HG03439 (cell line): Measurements from ENCODE around the gene PNKP.

Experiments
- ATAC-seq: cut with Tn5 transposase; IDR thresholded peaks from one replicate; pipeline ENCODE4 v1.9.1; 2021; ENCODE audit warnings: mild to moderate bottlenecking, moderate library complexity; ENCODE audit not compliant: unreplicated experiment

PNKP gene

DNA sequence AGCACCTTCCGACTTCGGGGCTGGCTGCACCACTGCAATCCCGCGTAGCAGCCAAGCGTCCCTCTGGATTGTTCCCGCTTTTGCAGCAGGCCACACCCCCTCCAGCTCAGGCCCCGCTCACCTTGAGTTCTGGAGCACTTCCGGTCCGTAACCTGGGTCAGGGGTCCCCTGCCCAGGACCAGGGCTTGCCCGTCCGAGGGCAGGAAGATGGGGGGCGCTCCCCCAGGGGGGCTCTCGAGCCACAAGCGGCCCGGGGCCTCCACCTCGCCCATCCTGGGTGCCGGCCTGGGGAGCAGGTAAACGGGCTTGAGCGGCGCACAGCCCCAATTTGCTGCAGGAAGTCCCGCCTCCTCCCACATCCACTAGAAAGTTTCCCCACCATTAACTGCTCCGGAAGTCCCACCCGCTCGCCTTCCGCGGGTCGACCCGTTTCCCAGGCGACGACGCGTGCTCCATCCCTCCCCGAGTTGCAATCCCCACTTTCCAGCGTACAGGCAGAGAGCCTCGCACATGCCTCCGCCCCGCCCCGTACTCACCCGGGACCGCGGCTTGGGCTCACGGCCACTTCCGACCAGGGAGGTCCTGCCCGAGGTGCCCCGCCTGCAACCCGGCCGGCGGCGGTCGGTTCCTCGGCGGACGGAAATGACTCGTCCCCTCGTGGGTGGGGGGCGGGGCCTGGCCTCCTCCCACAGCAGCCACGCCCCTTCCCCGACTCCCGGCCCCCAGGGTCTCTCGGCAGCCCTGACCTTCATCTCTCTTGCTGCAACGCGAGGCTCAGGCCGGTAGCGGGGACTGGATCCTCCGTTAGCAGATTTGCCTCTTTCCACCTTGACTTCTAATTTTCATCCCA, at the start of gene PNKP:
Gene PNKP (minus strand): TSS at position 644 of the 850 bp plus-strand sequence. CDS start 372 bp downstream, at position 272.
- ATAC-seq = peak; percentile 41

DNA sequence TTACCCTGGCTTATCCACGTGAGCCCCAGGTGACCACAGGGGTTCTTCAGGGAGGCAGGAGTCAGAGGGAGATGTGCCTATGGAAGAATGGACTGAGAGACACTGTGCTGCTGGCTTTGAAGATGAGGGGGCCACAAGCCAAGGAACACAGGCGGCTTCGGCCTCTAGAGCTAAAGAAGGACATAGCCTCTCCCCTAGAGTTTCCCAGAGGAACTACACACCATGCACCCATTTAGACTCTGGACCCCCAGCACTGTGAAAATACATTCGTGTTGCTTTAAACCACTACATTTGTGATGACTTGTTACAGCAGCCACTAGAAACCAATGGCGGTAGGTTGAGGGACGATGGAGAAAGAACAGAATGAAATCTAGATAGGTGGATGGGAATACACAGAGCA, 47.9 kb upstream of the PNKP start:
- ATAC-seq = no peak

DNA sequence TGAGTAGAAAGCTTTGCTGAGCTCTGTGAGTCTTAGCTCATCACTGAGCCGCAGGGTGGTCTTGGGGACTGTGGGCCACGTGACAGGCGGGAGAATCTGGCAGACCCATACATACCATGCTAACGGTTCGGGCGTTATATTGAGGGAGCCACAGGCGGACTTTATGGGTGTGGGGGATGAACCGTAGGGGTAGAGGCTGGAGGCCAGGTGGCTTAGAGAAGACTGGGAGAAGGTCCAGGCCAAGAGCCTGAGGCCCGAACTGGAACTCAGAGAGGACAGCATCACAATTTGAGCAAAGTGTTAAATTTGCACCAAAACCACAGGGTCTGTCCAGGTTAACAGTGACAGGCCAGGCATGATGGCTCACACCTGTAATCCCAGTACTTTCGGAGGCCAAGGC, 46.3 kb upstream of the PNKP start:
- ATAC-seq = no peak

DNA sequence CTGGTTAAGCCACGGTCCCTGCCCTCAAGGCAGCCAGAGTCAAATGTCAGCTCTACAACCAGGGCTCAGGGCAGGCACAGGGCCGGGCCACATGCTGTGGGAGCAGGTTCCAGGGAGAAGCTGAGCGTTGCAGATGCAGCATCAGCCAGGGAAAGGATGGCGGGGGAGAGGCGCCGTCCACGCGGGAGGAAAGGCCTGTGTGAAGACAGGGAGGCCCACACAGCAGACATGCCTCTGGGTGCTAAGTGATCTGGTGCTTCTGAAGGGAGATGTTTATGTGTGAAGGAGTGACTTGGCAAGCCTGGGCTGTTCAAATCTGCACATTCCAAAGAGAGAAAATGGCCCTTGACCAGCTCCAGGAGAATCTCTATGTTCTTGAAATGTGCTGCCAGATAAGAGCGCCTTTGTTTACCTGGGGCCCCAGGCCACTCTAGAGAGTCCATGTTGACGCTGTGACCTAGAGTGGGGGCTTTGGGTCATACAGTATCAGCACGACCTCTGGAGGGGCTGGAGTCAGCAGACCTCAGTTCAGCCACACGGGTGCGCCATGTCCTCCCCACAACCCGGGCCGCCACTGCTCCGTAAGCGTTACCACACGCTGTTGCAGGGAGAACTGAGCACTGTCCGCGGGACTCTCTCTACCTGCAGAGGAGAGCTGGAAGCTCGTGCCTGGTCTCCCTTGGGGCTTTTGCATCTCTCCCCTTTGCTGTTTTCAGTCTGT, 45.7 kb upstream of the PNKP start:
- ATAC-seq = no peak

DNA sequence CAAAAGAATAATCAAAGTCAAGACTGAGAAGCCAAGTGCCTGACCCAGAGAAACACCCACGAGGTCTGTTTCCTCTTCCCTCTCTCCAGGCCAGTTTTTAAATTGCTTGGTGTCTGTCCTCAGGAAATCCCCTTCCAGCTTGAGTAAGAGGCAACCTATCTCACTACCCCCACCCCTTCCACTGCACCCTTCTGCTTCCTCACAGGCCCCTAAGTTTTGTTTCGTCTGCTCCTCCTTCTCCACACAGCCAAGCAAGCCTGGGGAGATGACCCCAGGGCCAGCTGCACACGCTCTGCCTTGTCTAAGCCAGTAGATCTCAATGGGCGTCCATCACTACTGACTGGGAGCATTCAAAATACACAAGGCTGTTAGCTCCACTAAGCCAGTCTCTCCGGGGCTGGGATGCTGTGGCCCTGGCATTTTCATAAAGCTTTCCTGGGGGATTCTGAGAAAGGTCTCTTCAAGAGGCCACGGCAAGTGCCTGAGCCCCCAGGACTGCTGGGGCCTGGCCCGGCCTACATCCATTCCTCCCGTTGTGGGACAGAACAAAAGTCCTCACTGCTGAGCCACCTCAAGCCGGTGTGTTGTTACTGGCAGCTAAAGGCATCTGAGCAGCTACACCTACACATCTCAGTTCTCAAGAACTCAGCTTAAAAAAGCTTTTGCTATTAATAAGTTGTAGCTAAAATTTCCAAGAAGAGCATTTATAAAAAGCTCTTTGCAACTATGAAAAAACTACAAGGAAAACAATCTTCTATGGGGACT, 44.2 kb upstream of the PNKP start:
- no peak for ATAC-seq

DNA sequence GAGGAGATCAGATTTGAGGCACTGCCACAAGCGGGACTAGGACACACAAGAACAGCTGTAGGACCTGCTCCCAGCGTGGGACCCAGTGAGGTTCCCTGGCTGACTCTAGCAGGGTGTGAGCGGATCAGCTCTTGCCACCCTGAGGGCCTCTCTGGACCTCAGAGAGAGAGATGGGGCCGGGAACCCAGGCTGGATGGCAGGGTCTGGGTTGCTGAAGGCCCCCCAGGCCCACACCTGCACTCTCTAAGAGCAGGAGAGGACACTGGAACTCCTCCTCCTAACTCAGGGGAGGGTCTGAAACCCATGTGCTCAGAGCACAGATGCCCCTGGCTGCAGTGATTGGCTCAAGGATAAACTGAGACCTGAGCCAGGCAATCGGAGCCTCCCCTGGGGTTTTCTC, 42.8 kb upstream of the PNKP start:
- ATAC-seq = no peak

DNA sequence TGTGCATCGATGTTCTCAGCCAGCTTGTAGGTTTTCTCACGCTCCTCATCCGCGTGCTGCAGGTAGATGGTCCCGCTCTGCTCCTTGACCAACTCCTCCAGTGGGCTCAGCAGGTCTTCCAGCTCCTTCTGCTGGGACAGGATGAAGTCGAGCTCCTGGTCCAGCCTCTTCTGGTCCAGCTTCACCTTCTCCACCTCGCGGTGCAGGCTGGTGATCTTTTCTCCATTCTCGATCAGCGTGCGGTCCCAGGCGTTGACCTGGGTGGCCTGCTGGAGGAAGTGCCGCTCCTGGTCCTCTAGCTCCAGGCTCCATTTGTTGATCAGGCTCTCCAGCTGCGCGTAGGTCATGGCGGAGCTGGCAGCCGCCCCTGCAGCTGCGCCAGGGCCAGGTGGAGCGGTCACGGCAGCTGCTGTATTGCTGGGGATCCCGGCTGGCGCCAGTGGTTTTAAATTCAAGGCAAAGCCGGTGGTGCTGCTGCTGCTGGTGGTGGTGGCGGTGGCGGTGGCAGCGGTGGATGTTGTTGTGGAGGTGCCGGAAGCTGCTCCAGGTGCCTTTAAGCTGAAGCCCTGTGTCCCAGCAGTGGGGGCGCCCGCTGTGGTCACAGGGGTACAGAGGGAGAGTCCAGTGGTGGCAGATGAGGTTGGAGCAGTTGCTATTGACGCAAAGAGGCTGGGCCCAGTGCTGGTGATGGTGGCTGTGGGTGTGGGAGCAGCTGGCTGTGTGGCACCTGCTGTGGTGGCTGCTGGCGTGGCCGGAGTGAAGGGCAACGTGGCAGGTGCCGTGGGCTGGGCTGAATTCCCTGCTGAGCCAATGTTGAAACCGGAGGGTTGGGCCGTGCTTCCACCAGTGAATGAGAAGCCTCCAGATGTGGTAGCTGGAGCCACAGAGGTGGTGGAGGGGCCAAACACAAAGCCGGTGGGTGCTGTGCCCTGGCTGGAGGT, 41.4 kb upstream of the PNKP start:
- no peak for ATAC-seq

DNA sequence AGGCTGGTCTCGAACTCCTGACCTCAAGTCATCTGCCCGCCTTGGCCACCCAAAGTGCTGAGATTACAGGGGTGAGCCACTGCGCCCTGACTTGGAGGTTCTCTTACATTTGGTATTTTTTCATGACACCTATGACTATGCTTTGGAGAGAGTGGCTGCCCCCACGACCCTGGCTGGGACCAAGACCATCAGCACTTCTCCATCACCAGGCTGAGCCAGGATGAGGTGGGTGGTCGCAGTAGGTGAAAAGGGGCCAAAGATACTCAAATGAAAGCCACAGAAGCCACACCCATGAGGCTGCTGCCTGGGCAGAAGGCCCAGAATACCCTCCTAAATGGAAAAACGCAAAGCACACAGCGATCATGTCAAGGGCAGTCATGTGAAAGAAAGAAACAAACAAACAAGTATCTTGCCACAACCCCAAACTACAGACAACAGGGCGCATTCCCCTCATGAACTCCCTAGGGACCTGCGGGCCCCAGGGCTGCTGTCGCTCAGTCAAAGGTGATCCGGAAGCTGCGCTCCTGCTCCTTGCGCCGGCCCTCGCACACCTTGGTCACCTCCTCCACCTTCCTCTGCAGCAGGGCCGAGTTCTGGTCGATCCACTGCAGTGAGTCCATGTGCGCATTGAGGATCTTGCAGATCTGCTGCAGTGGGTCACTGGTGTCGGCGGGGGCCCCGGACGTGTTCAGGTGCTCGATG, 40.5 kb upstream of the PNKP start:
- no peak for ATAC-seq

DNA sequence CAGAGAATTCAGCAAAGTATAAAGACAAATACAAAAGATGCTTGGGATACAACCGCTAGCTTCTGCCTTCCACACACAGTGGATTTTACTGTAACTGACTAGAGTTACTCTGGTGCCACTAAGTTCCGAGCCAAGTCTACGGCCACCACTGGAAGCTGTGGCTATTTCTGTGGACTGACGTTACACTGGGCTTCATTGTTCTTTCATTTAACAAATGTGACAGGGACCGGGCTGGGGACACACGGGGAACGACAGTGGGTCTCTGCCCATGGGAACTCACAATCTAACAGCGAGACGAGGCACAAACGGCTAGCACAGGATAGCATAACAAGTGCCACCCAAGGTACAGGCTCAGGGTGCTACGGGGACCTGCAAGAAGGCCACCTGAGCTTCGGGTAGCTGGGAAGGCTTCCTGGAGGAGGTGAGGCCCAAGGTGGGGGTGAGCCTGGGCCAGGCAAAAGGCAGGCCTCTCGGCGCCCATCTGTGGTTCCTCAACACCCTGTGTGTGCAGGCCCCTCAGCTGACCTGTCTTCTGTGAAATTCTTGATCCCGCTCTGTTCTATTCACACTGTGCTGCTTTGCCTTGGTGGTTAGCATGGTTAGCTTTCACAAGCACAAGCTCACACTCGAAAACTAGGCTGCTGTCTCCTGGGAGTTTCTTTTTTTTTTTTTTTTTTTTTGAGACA, 39.6 kb upstream of the PNKP start:
- ATAC-seq = no peak

DNA sequence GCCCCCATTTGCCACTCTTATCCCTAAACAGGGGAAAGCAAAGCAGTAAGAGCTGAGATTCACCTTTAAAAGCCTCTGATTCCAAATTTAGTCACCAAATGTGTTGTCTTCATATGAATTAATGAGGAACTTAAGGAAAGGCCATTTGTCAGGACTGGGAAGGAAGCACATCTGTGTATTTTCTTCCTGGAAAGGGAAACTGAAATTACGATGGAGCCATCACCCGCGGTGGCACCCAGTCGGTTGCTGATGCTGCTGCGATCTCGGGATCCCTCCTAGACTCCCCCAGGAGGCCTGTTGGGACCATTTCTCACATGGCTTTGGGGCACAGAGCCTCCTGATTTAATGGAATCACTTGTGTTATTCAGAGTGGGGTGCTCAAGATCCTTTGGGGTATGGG, 36.8 kb upstream of the PNKP start:
- ATAC-seq = no peak

DNA sequence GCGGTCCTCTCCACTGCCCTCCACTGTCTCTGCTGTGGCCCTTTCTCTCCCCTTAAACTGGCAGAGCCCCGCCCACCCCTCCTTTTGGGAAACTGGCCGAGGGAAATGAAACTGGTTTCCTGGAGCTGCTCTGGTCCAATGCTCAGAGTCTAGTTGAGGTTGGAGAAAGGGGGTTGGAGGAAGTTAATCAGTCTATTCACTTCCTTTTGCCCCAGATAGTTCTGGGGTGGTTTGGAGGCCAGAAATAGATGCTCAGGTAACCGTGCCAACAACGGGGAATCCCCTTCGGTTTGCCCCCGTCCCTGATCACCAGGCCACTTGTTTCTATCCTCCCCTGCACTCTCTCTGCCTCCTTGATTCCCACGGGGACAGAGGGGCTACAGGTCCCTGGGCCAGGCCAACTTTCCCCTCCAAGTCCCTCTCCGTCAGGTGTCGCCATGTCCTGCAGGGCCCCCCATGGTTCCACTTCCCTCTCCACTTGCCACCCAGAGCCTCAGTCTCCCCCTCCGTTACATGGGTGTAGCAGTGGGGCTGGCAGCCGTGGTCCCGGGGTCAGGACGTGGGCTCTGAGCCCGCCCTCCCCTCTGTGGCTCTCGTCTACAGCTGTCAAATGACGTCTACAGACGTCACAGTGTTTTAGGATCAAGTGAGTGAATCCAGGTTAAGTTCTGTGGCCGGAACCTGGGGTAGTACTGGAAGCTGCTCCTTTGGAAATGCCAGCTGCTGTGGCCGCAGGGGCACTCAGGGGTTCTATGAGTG, 29.7 kb upstream of the PNKP start, which contains the start of gene IL4I1:
Gene IL4I1 (minus strand): TSS at position 25 of the 759 bp plus-strand sequence. CDS start 727 bp downstream, outside the sequence.
- ATAC-seq = peak; percentile 52

DNA sequence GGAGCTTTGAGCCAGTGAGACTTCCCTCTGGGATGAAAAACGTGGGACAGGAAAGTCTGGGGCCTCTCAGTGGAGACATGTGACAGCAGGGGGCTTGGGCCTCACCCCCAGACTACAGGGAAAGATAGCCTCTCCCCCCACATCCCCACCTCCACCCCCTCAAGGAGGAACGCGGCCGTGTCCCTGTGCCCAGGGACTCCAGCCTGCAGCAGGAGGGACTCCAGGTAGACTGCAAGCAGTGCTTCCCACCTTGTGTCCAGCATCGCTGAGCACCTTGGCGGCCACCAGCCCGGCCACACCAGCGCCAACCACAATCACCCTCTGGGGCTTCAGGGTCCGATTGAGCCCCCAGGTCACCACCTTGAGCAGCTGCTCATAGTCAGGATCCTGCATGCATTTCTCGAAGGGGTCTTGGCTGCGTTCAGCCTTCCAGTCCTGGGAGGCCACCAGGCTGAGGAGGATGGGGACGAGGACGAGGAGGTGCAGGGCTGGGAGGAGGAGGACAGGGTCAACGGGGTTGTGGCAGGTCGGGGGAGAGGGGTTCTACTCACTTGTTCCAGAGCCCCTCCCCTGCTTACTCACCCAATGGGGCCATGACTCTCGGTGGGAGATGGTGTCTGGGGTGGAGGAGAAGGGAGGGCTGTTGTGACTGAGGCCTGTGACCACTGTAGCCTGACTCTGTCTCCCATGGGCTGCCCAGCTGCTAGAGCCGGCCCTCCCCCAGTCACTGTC, 28.4 kb upstream of the PNKP start:
- no peak for ATAC-seq

DNA sequence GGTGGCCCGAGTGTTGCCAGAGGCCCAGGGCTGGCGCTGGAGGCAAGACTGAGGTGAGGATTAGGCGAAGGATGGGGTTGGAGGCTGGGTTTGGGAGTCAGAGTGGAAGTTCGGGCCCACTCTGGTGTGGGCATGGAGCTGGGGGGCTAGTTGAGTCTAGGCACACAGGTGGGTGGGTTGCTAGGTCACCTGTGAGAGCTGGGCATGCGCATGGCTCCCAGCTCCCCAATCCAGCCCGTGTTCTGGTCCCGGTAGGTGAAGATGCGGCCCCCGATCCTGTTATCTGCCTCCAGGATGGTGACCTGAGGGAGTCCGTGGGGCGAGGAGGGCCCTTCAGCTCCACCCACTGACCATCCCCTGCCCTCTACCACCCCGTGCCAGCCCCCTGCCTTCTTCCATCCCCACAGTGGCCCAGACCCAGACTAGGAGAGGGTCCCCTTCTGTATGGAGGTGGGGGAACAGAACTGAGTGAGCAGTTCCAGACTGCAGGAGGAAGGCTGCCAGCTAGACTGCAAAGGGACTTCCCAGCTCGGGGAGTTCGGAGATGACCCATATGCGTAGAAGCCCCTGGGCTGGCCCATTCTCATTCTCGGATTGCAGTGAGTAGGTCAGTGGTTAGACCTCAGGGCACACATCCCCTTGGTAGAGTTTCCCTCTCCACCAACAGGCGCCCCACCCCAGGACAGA, 27.6 kb upstream of the PNKP start:
- no peak for ATAC-seq

DNA sequence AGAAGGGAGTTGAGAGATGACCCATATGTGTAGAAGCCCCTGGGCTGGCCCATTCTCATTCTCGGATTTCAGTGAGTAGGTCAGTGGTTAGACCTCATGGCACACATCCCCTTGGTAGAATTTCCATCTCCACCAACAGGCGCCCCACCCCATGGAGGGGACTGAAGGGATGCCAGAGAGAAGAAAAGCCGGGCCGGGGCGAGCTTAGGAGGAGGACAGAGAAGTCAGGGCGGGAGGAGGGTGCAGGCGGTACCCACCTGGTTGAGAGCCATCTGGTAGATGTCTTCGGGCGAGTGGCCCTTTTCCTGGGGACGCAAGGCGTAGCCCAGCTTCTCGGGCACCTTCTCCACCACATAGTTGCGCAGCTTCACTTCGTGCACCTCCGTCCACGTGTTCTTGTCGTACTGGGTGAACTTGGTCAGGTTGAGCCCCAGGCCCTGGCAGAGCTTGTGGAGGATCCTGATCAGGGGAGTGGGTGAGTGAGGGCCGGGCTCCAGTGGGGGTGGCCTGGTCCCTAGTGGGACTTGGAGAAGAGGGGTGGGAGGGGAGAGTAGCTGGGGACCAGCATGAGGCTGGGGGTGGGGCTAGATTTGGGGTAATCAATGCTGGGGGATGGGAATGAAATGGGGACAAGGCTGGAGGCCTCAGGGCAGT, 26.8 kb upstream of the PNKP start:
- ATAC-seq = no peak

DNA sequence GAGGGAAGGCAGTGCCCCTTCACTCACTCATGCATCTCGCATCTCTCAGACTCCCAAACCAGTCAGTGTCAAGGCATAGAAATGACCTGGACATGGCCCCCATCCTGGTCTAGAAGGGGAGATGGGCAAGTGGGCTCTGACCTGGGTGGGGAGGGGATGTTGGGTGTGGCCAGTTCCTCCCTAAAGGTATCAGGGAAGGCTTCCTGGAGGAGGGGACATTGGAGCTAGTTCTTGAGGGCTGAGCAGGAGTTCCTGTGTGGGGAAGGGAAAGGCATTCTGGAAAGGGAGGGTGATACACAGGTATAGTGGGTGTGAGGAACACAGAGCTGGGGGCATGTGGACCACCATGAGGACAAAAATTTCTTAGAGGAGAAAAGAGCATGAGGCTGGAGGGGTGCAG, 25.3 kb upstream of the PNKP start:
- no peak for ATAC-seq

DNA sequence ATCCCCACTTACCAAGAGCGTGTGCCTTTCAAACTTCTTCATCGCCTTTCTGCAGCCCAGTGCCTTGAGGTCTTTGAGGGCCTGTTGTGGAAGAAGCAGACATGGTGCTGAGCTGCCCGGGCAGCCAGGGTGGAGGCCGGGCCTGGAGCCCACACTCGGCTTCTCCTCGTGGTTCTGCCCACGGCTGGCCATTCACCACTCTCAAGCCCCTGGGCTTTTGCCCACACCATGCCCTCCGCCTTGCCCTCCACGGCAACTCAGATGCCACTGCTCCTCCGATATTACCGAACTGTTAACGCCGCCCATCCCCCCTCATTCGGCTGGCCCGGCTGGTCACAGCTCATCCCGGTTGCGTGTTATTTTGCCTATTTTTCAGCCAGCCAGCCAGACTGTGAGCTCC, 24.0 kb upstream of the PNKP start:
- no peak for ATAC-seq
